Measurements from ENCODE around the gene ECE1. TPM values are rescaled to one million over a fixed set of nuclear protein-coding genes. Genes with fewer than 3 reads are reported as not detected.

Gene ECE1
- total and polyA plus RNA-seq, 2 of the 8 experiments (the other 6 are each of a cell fraction or from before 2014, with no cell fraction given) = 21.4 to 36.8 TPM

- Histone ChIP-seq H3K36me3 (ENCODE audit: control insufficient read depth in 2 of 4, insufficient read depth in 4 of 4, low read length in 3 of 4) (no peaks in the 10 kb centered on the region), H3K4ac (replicated peaks; ENCODE audit: insufficient read length, low read depth, low read length) (no peak overlapping the region), H3K79me1 (ENCODE audit: low read depth, low read length) (no peaks in the 10 kb centered on the region), H3K9ac (replicated peaks in 1 of 4; ENCODE audit: extremely low read depth in 1 of 4, low read depth in 3 of 4, low read length in 3 of 4) (no peak overlapping the region), H3K18ac (ENCODE audit: extremely low read depth, low read length) (no peak overlapping the region), H3K79me2 (ENCODE audit: control insufficient read depth in 1 of 2, insufficient read depth in 2 of 2, low read length in 2 of 2) (no peaks in the 10 kb centered on the region), H2BK20ac (ENCODE audit: low read length) (no peak overlapping the region), H3K27me3 (replicated peaks in 1 of 4; ENCODE audit: control insufficient read depth in 3 of 4, extremely low read depth in 1 of 4, insufficient read depth in 3 of 4, low read length in 3 of 4) (peaks cover 2 to 19% (median 12%) of the 10 kb centered on the region in 4 experiments), H4K8ac (ENCODE audit: extremely low read depth, insufficient read depth, low read length) (no peak overlapping the region), H4K20me1 (replicated peaks in 1 of 2; ENCODE audit: control insufficient read depth in 1 of 2, insufficient read depth in 2 of 2, low read length in 2 of 2) (no peaks in the 10 kb centered on the region), H3K4me1 (replicated peaks in 1 of 4; ENCODE audit: control insufficient read depth in 3 of 4, insufficient read depth in 4 of 4, low read length in 3 of 4) (no peaks in the 10 kb centered on the region), H3K56ac (replicated peaks; ENCODE audit: insufficient read length, low read depth, low read length) (no peak overlapping the region), H2BK15ac (ENCODE audit: low read length) (no peak overlapping the region), H4K5ac (ENCODE audit: insufficient read length, low read depth, low read length) (no peak overlapping the region), H2BK12ac (ENCODE audit: low read depth, low read length) (no peak overlapping the region), H3K14ac (ENCODE audit: insufficient read length) (no peak overlapping the region), H3K27ac (ENCODE audit: low read depth, low read length) (no peak overlapping the region), H3K9me3 (ENCODE audit: insufficient read depth in 2 of 2, low read depth in 1 of 2, low read length in 1 of 2) (no peaks in the 10 kb centered on the region), H3K23ac (ENCODE audit: insufficient read length) (no peak overlapping the region), H3K23me2 (ENCODE audit: low read depth, low read length) (no peaks in the 10 kb centered on the region), H3K4me3 (ENCODE audit: extremely low read depth in 1 of 4, insufficient read depth in 2 of 4, low read depth in 3 of 4, low read length in 4 of 4) (no peak overlapping the region), H2AK5ac (ENCODE audit: low read depth, low read length) (no peak overlapping the region), H2AFZ (ENCODE audit: low read length) (no peak overlapping the region), H2BK120ac (replicated peaks; ENCODE audit: low read depth, low read length) (no peak overlapping the region), H2BK5ac (ENCODE audit: low read depth, low read length) (no peak overlapping the region), H3K4me2 (ENCODE audit: insufficient read depth in 1 of 2, low read depth in 2 of 2, low read length in 2 of 2) (no peak overlapping the region), H4K91ac (replicated peaks; ENCODE audit: insufficient read length, low read length) (no peak overlapping the region)
- 50% methylated on average over 4 of the region's 4 CpGs; no CpG with 5 or more reads in 1 of the 2 experiments for WGBS, 2 experiments (ENCODE audit: extremely low coverage in 1 of 2, insufficient coverage in 1 of 2, insufficient read length in 1 of 2, insufficient replicate concordance in 2 of 2, low coverage in 1 of 2, low lambda C conversion rate in 2 of 2, missing lambda C conversion rate in 1 of 2)
- DNase-seq (ENCODE audit: low read depth in 1 of 2, low spot score in 2 of 2) (no peak), FAIRE-seq (no peak)
- no peak for TF ChIP-seq FOSL1 (IDR thresholded peaks at IDR 0.05; ENCODE audit: insufficient read depth, low read depth, low read length)
- TF ChIP-seq SP1 (IDR thresholded peaks at IDR 0.05; ENCODE audit: low read depth, low read length) = peak; percentile 39; the same call in 1 of the 2 replicates
- ChIA-PET CTCF (ENCODE audit: partially characterized antibody) (interaction anchor here (0.6 to 2.1 kb wide), 3 partner anchors 9 to 153 kb away, joined by 4 to 11 read pairs (median 5); no protein-coding TSS in a partner anchor), POLR2A (ENCODE audit: partially characterized antibody) (no interaction called here)
These were observed 91.3 kb downstream of the ECE1 start for GRCh38 chr1:21198929-21199328.
